GM18508 (cell line): ENCODE data around the gene WDPCP.
"Not testable (repeated sequence)": the region's sequence is repeated elsewhere in the genome, so short reads cannot be mapped to it uniquely, and the experiment has no call there.

Source experiments
- ATAC-seq: cut with Tn5 transposase; IDR thresholded peaks from one replicate; pipeline ENCODE4 v1.9.1; 2021; ENCODE audit warnings: moderate number of reproducible peaks; ENCODE audit not compliant: insufficient read depth, unreplicated experiment

Gene WDPCP

GRCh38 chr2:63379451-63379850, 208.8 kb downstream of the WDPCP start:
- ATAC-seq = no peak

DNA sequence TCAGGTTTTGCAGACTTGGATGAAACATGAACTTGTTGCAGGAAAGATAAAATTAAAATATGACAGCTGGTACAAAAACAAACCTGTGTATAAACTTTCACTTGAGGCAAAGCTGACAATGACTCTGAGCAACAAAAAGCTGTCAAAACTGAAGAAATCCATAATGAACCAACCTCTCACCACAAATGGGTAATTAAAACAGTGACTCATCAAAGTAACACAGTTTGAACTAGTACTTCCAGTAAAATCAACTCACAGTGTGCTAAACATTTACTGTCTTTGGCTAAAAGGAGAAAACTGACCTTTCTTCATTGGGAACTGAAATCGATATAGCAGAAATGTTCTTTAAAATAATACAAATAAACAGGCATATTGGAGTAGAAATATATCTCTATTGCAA, 209.7 kb downstream of the WDPCP start:
- ATAC-seq = no peak

- no peak for ATAC-seq
Measured at GRCh38 chr2:63374341-63374740, 213.9 kb downstream of the WDPCP start.

DNA sequence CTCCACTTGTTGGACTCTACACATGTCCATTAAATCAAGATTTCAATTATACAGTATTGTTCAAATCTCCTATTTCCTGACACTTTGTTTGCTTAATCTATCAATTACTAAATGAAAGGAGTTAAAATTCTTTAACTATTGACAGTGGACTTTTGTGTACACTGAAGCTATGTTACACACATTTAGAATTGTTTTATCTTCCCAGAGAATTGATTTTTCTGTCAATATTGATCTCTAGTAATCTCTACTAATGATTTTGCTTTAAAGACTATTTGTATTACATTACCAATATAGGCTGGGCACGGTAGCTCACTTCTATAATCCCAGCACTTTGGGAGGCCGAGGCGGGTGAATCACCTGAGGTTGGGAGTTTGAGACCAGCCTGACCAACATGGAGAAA, 215.7 kb downstream of the WDPCP start:
- ATAC-seq = no peak

- ATAC-seq = no peak
Measured at GRCh38 chr2:63369146-63369545, 219.1 kb downstream of the WDPCP start.

GRCh38 chr2:63364866-63365265, 223.4 kb downstream of the WDPCP start:
- no peak for ATAC-seq

- ATAC-seq = not testable (repeated sequence)
Measured at GRCh38 chr2:63357722-63358121, 230.6 kb downstream of the WDPCP start.

GRCh38 chr2:63347361-63347760, 240.9 kb downstream of the WDPCP start:
- ATAC-seq = no peak

DNA sequence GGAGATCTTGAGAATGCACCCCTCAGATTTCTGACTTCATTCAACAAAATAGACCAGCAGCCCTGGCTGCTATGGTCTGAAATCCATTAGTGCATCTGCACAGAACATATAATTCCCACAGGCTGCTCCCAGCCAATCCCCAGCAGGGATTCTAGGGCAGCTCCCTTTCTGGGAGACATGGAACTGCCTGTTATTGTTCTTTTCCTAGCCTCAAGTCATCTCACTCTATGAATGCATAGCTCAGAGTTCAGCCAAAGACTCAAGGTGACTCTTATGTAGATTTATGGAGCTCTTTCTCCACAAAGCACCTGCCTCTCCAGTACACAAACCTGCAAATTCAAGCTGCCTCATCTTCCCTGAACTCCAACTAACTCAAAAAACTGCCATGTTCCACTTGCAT, 241.9 kb downstream of the WDPCP start:
- no peak for ATAC-seq

GRCh38 chr2:63345285-63345633, 243.0 kb downstream of the WDPCP start:
- ATAC-seq = no peak

DNA sequence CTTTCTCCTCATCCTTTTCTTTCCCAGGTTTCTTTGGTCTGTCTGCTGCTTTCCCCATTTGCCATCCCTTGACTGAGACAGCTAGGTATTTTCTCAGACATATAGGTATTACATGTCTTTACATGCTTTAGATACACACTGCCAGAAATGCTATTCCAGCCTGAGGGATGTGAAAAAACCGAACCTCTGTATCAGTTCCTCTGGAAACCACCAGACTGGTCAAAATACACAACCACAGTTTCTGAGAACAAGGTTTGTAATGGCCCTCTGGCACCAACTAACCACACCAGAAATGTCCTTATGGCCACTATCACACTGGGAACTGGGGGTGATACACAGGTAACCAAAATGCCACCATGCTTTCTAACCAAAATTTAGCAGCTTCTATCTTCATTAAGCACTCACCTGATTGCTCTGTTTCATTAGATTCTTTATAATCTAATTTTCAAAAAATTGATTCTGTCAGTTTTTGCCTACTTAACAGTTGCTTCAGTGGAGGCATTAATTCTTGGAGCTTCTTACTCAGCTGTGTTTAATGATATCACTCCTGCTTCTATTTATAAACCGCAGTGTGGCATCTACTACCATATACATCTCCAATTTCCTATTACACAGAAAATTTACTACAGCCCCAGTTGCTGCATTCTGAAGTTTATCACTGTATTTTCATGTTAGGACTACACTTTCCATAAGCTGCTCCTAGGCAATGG, 243.5 kb downstream of the WDPCP start:
- no peak for ATAC-seq

GRCh38 chr2:63343397-63344109, 244.7 kb downstream of the WDPCP start:
- ATAC-seq = no peak

DNA sequence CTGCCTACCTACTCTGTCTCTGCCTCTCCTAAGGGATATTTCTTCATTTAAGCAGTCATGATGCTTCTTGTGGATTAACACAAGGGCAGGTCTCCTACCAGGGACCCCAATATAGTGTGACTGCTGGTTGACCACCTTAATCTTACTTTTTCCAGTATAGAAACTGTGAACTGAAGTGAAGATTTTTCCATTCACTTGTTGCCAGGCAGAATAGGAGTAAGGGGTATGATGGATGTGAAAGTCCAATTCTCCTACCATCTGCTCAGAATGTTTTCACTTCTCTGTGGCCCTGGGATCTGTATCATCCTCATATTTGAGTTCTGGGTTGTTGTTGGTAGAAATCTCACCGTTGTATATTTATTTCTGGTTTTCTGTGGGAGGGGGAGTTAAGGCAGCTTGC, 247.8 kb downstream of the WDPCP start:
- no peak for ATAC-seq

DNA sequence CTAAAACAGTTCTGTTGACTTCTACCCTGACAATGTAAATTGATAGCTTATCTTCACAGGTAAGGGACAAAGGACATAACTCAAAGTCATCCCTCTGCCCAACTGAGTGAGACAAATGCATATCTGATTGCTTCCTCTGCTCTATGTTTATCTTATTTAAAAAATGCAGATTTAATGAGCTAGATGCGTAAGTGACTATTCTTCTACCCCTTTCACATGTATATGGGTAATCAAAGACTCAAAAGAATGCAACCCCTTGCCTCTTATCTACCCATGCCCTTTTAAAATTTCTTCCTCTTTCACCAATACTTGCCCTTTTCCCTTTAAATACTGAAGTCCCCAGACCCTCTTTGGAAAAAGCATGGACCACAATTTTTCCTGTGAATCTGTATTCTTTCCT, 253.4 kb downstream of the WDPCP start:
- ATAC-seq = no peak

DNA sequence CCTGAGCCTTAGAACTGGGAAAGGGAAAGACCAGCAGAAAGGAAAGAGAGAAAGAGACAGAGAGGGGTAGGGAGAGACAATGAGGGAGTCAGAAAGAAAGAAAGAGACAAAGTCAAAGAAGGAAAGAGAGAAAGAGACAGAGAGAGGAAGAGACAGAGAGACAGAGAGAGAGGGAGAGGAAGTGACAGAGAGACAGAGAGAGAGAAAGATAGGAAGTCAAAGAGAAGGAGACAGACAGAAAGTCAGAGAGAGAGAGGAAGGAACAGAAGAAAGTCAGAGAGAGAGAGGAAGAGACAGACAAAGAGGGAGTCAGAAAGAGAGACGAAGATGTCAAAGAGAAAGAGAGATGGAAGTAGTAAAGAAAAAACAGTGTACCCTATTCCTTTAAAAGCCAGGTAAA, 261.8 kb downstream of the WDPCP start:
- ATAC-seq = no peak

DNA sequence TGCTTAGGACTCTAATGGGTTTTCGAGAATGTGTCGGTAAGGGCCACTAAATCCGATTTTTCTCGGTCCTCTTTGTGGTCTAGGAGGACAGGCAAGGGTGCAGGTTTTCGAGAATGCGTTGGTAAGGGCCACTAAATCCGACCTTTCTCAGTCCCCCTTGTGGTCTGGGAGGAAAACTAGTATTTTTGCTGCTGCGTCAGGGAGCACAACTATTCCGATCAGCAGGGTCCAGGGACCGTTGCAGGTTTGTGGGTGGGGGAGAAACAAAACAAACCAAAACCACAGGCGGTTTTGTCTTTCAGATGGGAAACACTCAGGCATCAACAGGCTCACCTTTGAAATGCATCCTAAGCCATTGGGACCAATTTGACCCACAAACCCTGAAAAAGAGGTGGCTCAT, 264.6 kb downstream of the WDPCP start:
- not testable (repeated sequence) for ATAC-seq

GRCh38 chr2:63321973-63322372, 266.3 kb downstream of the WDPCP start:
- not testable (repeated sequence) for ATAC-seq

DNA sequence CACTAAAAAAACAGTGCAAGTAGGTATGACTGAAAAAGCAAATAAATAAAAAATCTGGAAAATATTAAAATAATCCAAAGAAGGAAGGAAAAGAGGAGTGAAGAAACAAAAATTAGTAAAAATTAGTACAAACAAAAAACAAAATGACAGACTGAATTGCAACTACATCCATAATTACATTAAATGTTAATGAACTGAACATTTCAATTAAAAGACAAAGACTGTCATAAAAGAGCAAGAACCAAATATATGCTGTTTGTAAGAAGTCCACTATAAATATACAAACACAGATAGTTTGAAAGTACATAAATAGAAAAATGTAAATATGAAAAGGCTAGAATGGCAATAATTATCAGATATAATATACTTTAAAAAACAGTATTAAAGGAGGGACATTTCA, 267.6 kb downstream of the WDPCP start:
- no peak for ATAC-seq

- no peak for ATAC-seq
Measured at GRCh38 chr2:63310614-63311013, 277.7 kb downstream of the WDPCP start.

GRCh38 chr2:63301481-63301880, 286.8 kb downstream of the WDPCP start:
- no peak for ATAC-seq

- no peak for ATAC-seq
Measured at GRCh38 chr2:63300835-63301234, 287.4 kb downstream of the WDPCP start.

GRCh38 chr2:63287956-63288355, 300.3 kb downstream of the WDPCP start:
- no peak for ATAC-seq
